Ovary (tissue), 9 donors: ENCODE measurements around the gene TRIM60. TPM values are rescaled to one million over a fixed set of nuclear protein-coding genes. Genes with fewer than 3 reads are reported as not detected.
"Not testable (repeated sequence)": the region's sequence is repeated elsewhere in the genome, so short reads cannot be mapped to it uniquely, and the experiment has no call there.

Experiments
- DNase-seq, 5 donors: peaks; one replicate each; pipeline ENCODE4 v3.0.0-alpha.2; 2019 to 2020
- H3K27ac ChIP-seq, 2 donors: fragments of 200-600 bp; one replicate each; pipeline versions ENCODE4 v1.5.1 to v1.8.0; 2019 to 2022
- H3K27me3 ChIP-seq: fragments of 200-600 bp; one replicate; pipeline ENCODE4 v1.8.0; 2022
- H3K36me3 ChIP-seq: fragments of 200-600 bp; sonication (generic); one replicate; pipeline ENCODE4 v1.5.1; 2019
- H3K4me1 ChIP-seq: one replicate; pipeline ENCODE4 v1.8.1; 2013; ENCODE audit warnings: mild to moderate bottlenecking, moderate library complexity; ENCODE audit not compliant: insufficient read depth
- H3K4me3 ChIP-seq: fragments of 200-600 bp; sonication (generic); one replicate; pipeline ENCODE4 v1.5.1; 2017
- H3K9me3 ChIP-seq, 2 donors: fragments of 200-600 bp in 1 of 2; sonication (generic) in 1 of 2; one replicate each; pipeline versions ENCODE4 v1.5.1 to v1.8.1; 2013 to 2019; ENCODE audit warnings: mild to moderate bottlenecking in 1 of 2, moderate library complexity in 1 of 2
- CTCF ChIP-seq, 3 donors: fragments of 450-650 bp in 2 of 3; fragments of 200-600 bp in 1 of 3; IDR thresholded peaks; one replicate each; pipeline versions ENCODE4 v1.5.1 to v1.8.0; 2016 to 2022; ENCODE audit warnings: antibody characterized with exemption in 3 of 3, mild to moderate bottlenecking in 1 of 3
- EP300 ChIP-seq: sonication (generic); formaldehyde crosslinking; IDR thresholded peaks from one replicate; pipeline ENCODE4 v1.6.1; 2017; ENCODE audit warnings: antibody characterized with exemption
- POLR2A ChIP-seq: fragments of 450-650 bp; IDR thresholded peaks from one replicate; pipeline ENCODE4 v1.6.1; 2017; ENCODE audit warnings: antibody characterized with exemption, mild to moderate bottlenecking, moderate library complexity
- WGBS, 3 donors: extraction: QIAGEN DNeasy Blood & Tissue Kit in 1 of 3; methylation state at CpG; one replicate each; pipeline versions ENCODE4 v1.1.5 to v1.1.7; 2013 to 2017; 5-methylcytosine and 5-hydroxymethylcytosine counted together
- intact Hi-C, 4 donors: fragments of 100-400 bp; cut with DNase I; formaldehyde crosslinking; loops; one replicate each; pipeline versions ENCODE4 v1.11.0 to v1.15.1; 2022 to 2023
- polyA plus RNA-seq, 2 donors: library from polyadenylated mRNA; stranded (reverse); fragments of 200-250 nt in 1 of 2; fragments of 350-450 nt in 1 of 2; fragmentation: Illumina TruSeq in 1 of 2; extraction: RNeasy Lipid Tissue Mini Kit (QIAGEN cat#74804) in 1 of 2; gene quantifications; one replicate each; pipeline ENCODE4 v1.2.3, GENCODE V29; 2013 to 2014
- total RNA-seq, 7 donors: library from RNA; depleted of rRNA in 2 of 7; stranded (reverse); fragments of >200 nt in 2 of 7; fragmentation: NEBNext Ultra II Directional in 3 of 7; extraction: Animal tissue kit (Norgen Biotek cat#: 25700) in 3 of 7; gene quantifications; one replicate each; pipeline versions ENCODE4 v1.1.0 to v1.2.4, GENCODE V29; 2016 to 2023
- donor health status: DM: no; HTN: no; CAD: no; lungs with moderate emphysema.
- donor health status: DM: no; HTN: no; CAD: no.
- donor health status: Bipolar disorder and iron deficiency.
- donor health status: DM: yes; HTN: yes; CAD: no.
- donor health status: DM: no; HTN: no; CAD: no.
- donor health status: DM: yes; HTN: yes; CAD: no.

The TRIM60 gene
- total and polyA plus RNA-seq, 9 donors: not detected

- no peak for DNase-seq
- no peaks in the 10 kb centered on the region for H3K36me3 ChIP-seq
- peaks cover 3% of the 10 kb centered on the region for H3K4me1 ChIP-seq
- intact Hi-C loops: no loop called here
- no peaks in the 10 kb centered on the region for H3K27me3 ChIP-seq
- 13 to 28% (median 20%) methylated on average over 2 of the region's 2 CpGs for WGBS, 3 donors
- TF ChIP-seq EP300 (no peak), CTCF (IDR thresholded peaks at IDR 0.05) (no peak), POLR2A (no peak)
- H3K4me3 ChIP-seq: no peak overlapping the region
- no peak overlapping the region for H3K27ac ChIP-seq
- no peaks in the 10 kb centered on the region for H3K9me3 ChIP-seq
These were observed 26.9 kb downstream of the TRIM60 start for GRCh38 chr4:165058666-165059065.

GRCh38 chr4:165059386-165059785 lies 27.6 kb downstream of the TRIM60 start:
- Histone ChIP-seq H3K4me3 (no peak overlapping the region), H3K27ac (no peak overlapping the region), H3K9me3 (no peaks in the 10 kb centered on the region), H3K27me3 (no peaks in the 10 kb centered on the region), H3K4me1 (peaks cover 3% of the 10 kb centered on the region), H3K36me3 (no peaks in the 10 kb centered on the region)
- intact Hi-C loops: no loop called here
- WGBS, 3 donors: 73 to 82% (median 78%) methylated on average over 4 of the region's 4 CpGs
- TF ChIP-seq POLR2A: no peak
- TF ChIP-seq EP300: no peak
- no peak for TF ChIP-seq CTCF (IDR thresholded peaks at IDR 0.05)
- DNase-seq: no peak

- Histone ChIP-seq H3K36me3 (no peaks in the 10 kb centered on the region), H3K4me1 (peaks cover 3% of the 10 kb centered on the region), H3K27me3 (no peaks in the 10 kb centered on the region), H3K27ac (no peak overlapping the region), H3K4me3 (no peak overlapping the region), H3K9me3 (no peaks in the 10 kb centered on the region)
- no peak for DNase-seq
- no peak for TF ChIP-seq EP300
- no peak for TF ChIP-seq POLR2A
- TF ChIP-seq CTCF (IDR thresholded peaks at IDR 0.05): no peak
- WGBS, 3 donors: 50 to 63% (median 53%) methylated on average over 1 of the region's 1 CpG
- intact Hi-C loops: no loop called here
These were observed 29.1 kb downstream of the TRIM60 start for GRCh38 chr4:165060938-165061337.

- Histone ChIP-seq H3K27me3 (no peaks in the 10 kb centered on the region), H3K4me1 (peaks cover 2% of the 10 kb centered on the region), H3K9me3 (no peaks in the 10 kb centered on the region), H3K36me3 (no peaks in the 10 kb centered on the region), H3K27ac (no peak overlapping the region), H3K4me3 (no peak overlapping the region)
- no peak for TF ChIP-seq POLR2A
- TF ChIP-seq EP300: no peak
- no peak for TF ChIP-seq CTCF (IDR thresholded peaks at IDR 0.05)
- WGBS, 3 donors: 26 to 60% (median 40%) methylated on average over 1 of the region's 1 CpG
- intact Hi-C loops: no loop called here
- no peak for DNase-seq
These were observed 38.8 kb downstream of the TRIM60 start for GRCh38 chr4:165070560-165070959.

GRCh38 chr4:165073346-165073745 lies 41.5 kb downstream of the TRIM60 start:
- H3K36me3 ChIP-seq, H3K4me1 ChIP-seq, H3K27me3 ChIP-seq, DNase-seq, intact Hi-C loops, H3K9me3 ChIP-seq, H3K4me3 ChIP-seq, H3K27ac ChIP-seq: not testable (repeated sequence)
- 6 to 20% (median 8%) methylated on average over 11 of the region's 11 CpGs for WGBS, 3 donors
